K562 (cell line): Measurements from ENCODE around the gene CPED1. TPM values are rescaled to one million over a fixed set of nuclear protein-coding genes. Genes with fewer than 3 reads are reported as not detected.
A peak's percentile ranks its signal among the peaks of the same experiment; 100 is the strongest.

ENCODE experiments used
- ATAC-seq: fragments of 200-7000 bp; cut with Tn5 transposase; 3 replicates; pipeline ENCODE4 v1.9.1; 2020; ENCODE audit warnings: moderate library complexity
- BruUV-seq: library from RNA; stranded (reverse); fragments of 400-500 nt; replicated peaks from 2 replicates; lab custom pipeline; 2021; lab: Mats Ljungman, UMichigan
- CTCF ChIA-PET: fragments of 300-600 bp; formaldehyde crosslinking; extraction: SDS; loops from one replicate; lab custom pipeline; 2021; ENCODE audit warnings: low intra/inter-chr PET ratio; lab: Yijun Ruan, JAX
- POLR2A ChIA-PET: fragments of 300-600, 350-650 bp; sonication (Branson Sonifier 250); formaldehyde crosslinking; extraction: SDS; loops from one replicate; lab custom pipeline; 2021; ENCODE audit warnings: antibody characterized with exemption, inconsistent platforms; lab: Yijun Ruan, JAX
- DNase-seq, 4 experiments: peaks; one replicate each; pipeline versions ENCODE4 v3.0.0 to v3.0.0-alpha.2; 2011 to 2018; ENCODE audit warnings: low spot score in 3 of 4, mixed read lengths in 3 of 4; ENCODE audit errors: extremely low read depth in 1 of 4
- FAIRE-seq: peaks from 2 replicates; lab custom pipeline; 2011; peaks lifted over from hg19 to GRCh38; lab: Jason Lieb, UNC
- H2AFZ ChIP-seq: 2 replicates; pipeline ENCODE4 v1.6.0; 2011; ENCODE audit warnings: low read depth, low read length, control low read depth, inconsistent platforms
- H3K27ac ChIP-seq: fragments of 200-600 bp; 3 replicates; pipeline ENCODE4 v1.8.0; 2011; ENCODE audit warnings: low read depth, mild to moderate bottlenecking, control low read depth, inconsistent platforms, low read length, moderate library complexity, mixed read lengths; ENCODE audit errors: extremely low read depth
- H3K27me3 ChIP-seq, 2 experiments: fragments of 300-600 bp in 1 of 2; 2 replicates in 1 of 2; 3 replicates in 1 of 2; pipeline versions ENCODE4 v1.6.0 to v1.8.0; 2011; ENCODE audit warnings: inconsistent platforms in 2 of 2, low read length in 2 of 2, mild to moderate bottlenecking in 1 of 2, mixed read lengths in 1 of 2, moderate library complexity in 1 of 2; ENCODE audit not compliant: control insufficient read depth in 2 of 2, insufficient read depth in 2 of 2
- H3K36me3 ChIP-seq: fragments of 300-600 bp; 3 replicates; pipeline ENCODE4 v1.8.0; 2011; ENCODE audit warnings: mild to moderate bottlenecking, low read length, inconsistent platforms; ENCODE audit not compliant: control insufficient read depth, insufficient read depth
- H3K4me1 ChIP-seq, 2 experiments: fragments of 200-600 bp in 1 of 2; replicated peaks in 1 of 2; 2 replicates in 1 of 2; 3 replicates in 1 of 2; pipeline versions ENCODE4 v1.5.1 to v1.8.0; 2011; ENCODE audit warnings: inconsistent platforms in 2 of 2, low read length in 2 of 2, mild to moderate bottlenecking in 1 of 2, mixed read lengths in 1 of 2, moderate library complexity in 1 of 2; ENCODE audit not compliant: control insufficient read depth in 2 of 2, insufficient read depth in 2 of 2
- H3K4me2 ChIP-seq: 2 replicates; pipeline ENCODE4 v1.6.1; 2011; ENCODE audit warnings: low read length, control low read depth, inconsistent platforms, mixed read lengths; ENCODE audit not compliant: insufficient read depth
- H3K4me3 ChIP-seq: fragments of 200-600 bp; sonication (generic), shearing (Covaris generic); 2 replicates; pipeline ENCODE4 v1.5.1; 2016; ENCODE audit warnings: control low read depth, inconsistent platforms
- H3K79me2 ChIP-seq: fragments of 200-600 bp; 3 replicates; pipeline ENCODE4 v1.8.0; 2011; ENCODE audit warnings: low read length, inconsistent platforms; ENCODE audit not compliant: control insufficient read depth, insufficient read depth
- H3K9ac ChIP-seq, 2 experiments: 2 replicates each; pipeline versions ENCODE4 v1.6.0 to v1.6.1; 2011; ENCODE audit warnings: low read depth in 2 of 2, low read length in 2 of 2, control low read depth in 1 of 2, inconsistent platforms in 1 of 2, mild to moderate bottlenecking in 1 of 2, mixed read lengths in 1 of 2; ENCODE audit not compliant: insufficient read depth in 1 of 2
- H3K9me1 ChIP-seq: one replicate; pipeline ENCODE4 v1.6.0; 2011; ENCODE audit warnings: inconsistent platforms, mild to moderate bottlenecking, low read length, moderate library complexity; ENCODE audit not compliant: control insufficient read depth, insufficient read depth
- H3K9me3 ChIP-seq: replicated peaks from 2 replicates; pipeline ENCODE4 v1.5.1; 2011; ENCODE audit warnings: low read depth, low read length, inconsistent platforms; ENCODE audit not compliant: control insufficient read depth, insufficient read depth
- H4K20me1 ChIP-seq: replicated peaks from 2 replicates; pipeline ENCODE4 v1.6.1; 2011; ENCODE audit warnings: low read length, inconsistent platforms, mixed read lengths; ENCODE audit not compliant: control insufficient read depth, insufficient read depth
- CLOCK ChIP-seq: fragments of 250-450 bp; sonication (Bioruptor Pico); IDR thresholded peaks from 2 replicates; pipeline ENCODE4 v1.4.0; 2020; ENCODE audit warnings: mild to moderate bottlenecking, moderate library complexity, borderline replicate concordance
- EHMT2 ChIP-seq: fragments of 450-650 bp; IDR thresholded peaks from 2 replicates; pipeline ENCODE4 v1.6.1; 2018; ENCODE audit warnings: antibody characterized with exemption
- ELF2 ChIP-seq: fragments of 250-450 bp; sonication (Bioruptor Pico); IDR thresholded peaks from 2 replicates; pipeline ENCODE4 v1.5.0; 2021; ENCODE audit warnings: mild to moderate bottlenecking
- FOSL1 ChIP-seq: fragments of 200-800 bp; sonication (Bioruptor generic); conservative IDR thresholded peaks from 2 replicates; pipeline ENCODE4 v1.6.1; 2016; ENCODE audit warnings: missing genetic modification characterization, missing compliant biosample characterization
- HDAC1 ChIP-seq, 2 experiments: fragments of 450-650 bp; IDR thresholded peaks; 2 replicates each; pipeline ENCODE4 v1.6.1; 2016 to 2017; ENCODE audit warnings: inconsistent platforms in 1 of 2, mild to moderate bottlenecking in 1 of 2, moderate library complexity in 1 of 2
- TCF3 ChIP-seq: sonication (generic); formaldehyde crosslinking; IDR thresholded peaks from 2 replicates; pipeline ENCODE4 v1.4.0; 2020; ENCODE audit warnings: mild to moderate bottlenecking, missing genetic modification reagents
- ZBTB40 ChIP-seq, 2 experiments: fragments of 450-650 bp in 1 of 2; sonication (generic) in 1 of 2; formaldehyde crosslinking in 1 of 2; IDR thresholded peaks; 2 replicates each; pipeline versions ENCODE4 v1.7.1 to v1.9.0; 2016 to 2022; ENCODE audit warnings: inconsistent platforms in 1 of 2, mild to moderate bottlenecking in 1 of 2, missing genetic modification reagents in 1 of 2
- in situ Hi-C: fragments of 300-500 bp; cut with MboI; formaldehyde crosslinking; loops from 4 replicates; pipeline ENCODE4 v1.15.0; 2018; ENCODE audit warnings: inconsistent platforms, mixed read lengths
- intact Hi-C: fragments of 100-400 bp; cut with micrococcal nuclease; formaldehyde crosslinking; loops from 2 replicates; pipeline ENCODE4 v1.14.2; 2022
- polyA plus RNA-seq, 8 experiments: library from polyadenylated mRNA; depleted of rRNA in 4 of 8; stranded (reverse) in 5 of 8; unstranded in 3 of 8; fragments of >200 nt; fragmentation: Nextera tagmentation in 2 of 8; fragmentation: Illumina TruSeq in 1 of 8; extraction: Ambion mirVana in 2 of 8; extraction: Trizol in 1 of 8; gene quantifications; 2 replicates each; pipeline versions ENCODE4 v1.2.1 to v1.2.3, GENCODE V29; 2011 to 2014; ENCODE audit warnings: inconsistent platforms in 1 of 8, missing spikeins in 1 of 8
- total RNA-seq, 7 experiments: library from RNA; depleted of rRNA in 6 of 7; stranded (reverse); fragments of >200 nt in 6 of 7; fragmentation: Illumina TruSeq in 2 of 7; extraction: Trizol in 2 of 7; gene quantifications; 2 replicates each; pipeline versions ENCODE4 v1.2.1 to v1.2.3, GENCODE V29; 2011 to 2021; ENCODE audit warnings: low replicate concordance in 1 of 7

CPED1 gene
- total and polyA plus RNA-seq, 9 of the 15 experiments (the other 6 are each of a cell fraction or from before 2014, with no cell fraction given): 195 to 393 (median 290) TPM

GRCh38 chr7:120996333-120996987 lies 7.9 kb downstream of the CPED1 start (continued):
- no peak for TF ChIP-seq CLOCK (CRISPR knock-in tag)
- TF ChIP-seq, all 486 proteins: peak for 43

GRCh38 chr7:120996988-120997345 lies 8.5 kb downstream of the CPED1 start:
- DNase-seq: no peak
- intact Hi-C loops: no loop called here
- Histone ChIP-seq H3K79me2 (peaks cover 100% of the 10 kb centered on the region), H3K9me1 (no peaks in the 10 kb centered on the region), H4K20me1 (no peaks in the 10 kb centered on the region), H3K9me3 (no peaks in the 10 kb centered on the region), H3K4me3 (no peak overlapping the region; the same call in 1 of the 2 replicates), H3K27me3 (no peaks in the 10 kb centered on the region), H3K27ac (peak overlapping the region; percentile 30), H3K9ac (peak overlapping the region in 1 of 2 experiments; percentile 87; a peak in 1 of 4 replicates), H3K4me2 (peak overlapping the region; percentile 89), H3K36me3 (peaks cover 94% of the 10 kb centered on the region), H2AFZ (no peak overlapping the region), H3K4me1 (peaks cover 21 to 49% of the 10 kb centered on the region in 2 experiments)
- ChIA-PET CTCF (no interaction called here), POLR2A (interaction anchor here (1.0 to 3.7 kb wide), 5 partner anchors 9 to 119 kb away, joined by 3 to 14 read pairs (median 4); partner anchors contain the start of gene CPED1)
- BruUV-seq: no TSS peak
- no peak for ATAC-seq
- in situ Hi-C loops: loop anchor here (5.0 kb wide), 1 partner anchor 80 kb away; no protein-coding TSS in a partner anchor
- FAIRE-seq: no peak
- TF ChIP-seq TCF3 (CRISPR knock-in tag) (0 out of 2 replicates have a peak, but pooled peaks have one; percentile 2), ZBTB40 (IDR thresholded peaks at IDR 0.05) (0 out of 2 replicates have a peak, but pooled peaks have one; percentile 10), ZBTB40 (CRISPR knock-in tag; IDR thresholded peaks at IDR 0.05) (no peak), ELF2 (CRISPR knock-in tag) (peak; percentile 4; the same call in 1 of the 2 replicates), FOSL1 (tag) (no peak), EHMT2 (0 out of 2 replicates have a peak, but pooled peaks have one; percentile 22), HDAC1 (IDR thresholded peaks at IDR 0.05) (0 out of 4 replicates have a peak, but pooled peaks of 1 of the 2 experiments have one; percentile 10)
